GM12873 (cell line): ENCODE measurements around the gene LEPR.

Experiments
- CTCF ChIP-seq: IDR thresholded peaks from 2 replicates; pipeline ENCODE4 v1.5.1; 2012; ENCODE audit warnings: low read depth, mild to moderate bottlenecking, moderate library complexity, low read length, control low read depth; ENCODE audit not compliant: insufficient read depth; ENCODE audit errors: missing control alignments

LEPR gene

GRCh38 chr1:65420590-65421350 lies at the start of gene LEPR, which contains the start of gene LEPROT:
Gene LEPR, plus strand, starts transcription at chr1:65420668. Its CDS starts 144,898 bp downstream, at chr1:65565566.
Gene LEPROT, plus strand, starts transcription at chr1:65420668. Its CDS starts 57 bp downstream, at chr1:65420725.
- no peak for TF ChIP-seq CTCF

GRCh38 chr1:65371544-65371943 lies 48.9 kb upstream of the LEPR start:
- TF ChIP-seq CTCF: no peak

- TF ChIP-seq CTCF: no peak
Measured at GRCh38 chr1:65372557-65372956, 47.9 kb upstream of the LEPR start.

- no peak for TF ChIP-seq CTCF
Measured at GRCh38 chr1:65377496-65378246, 42.8 kb upstream of the LEPR start.

- no peak for TF ChIP-seq CTCF
Measured at GRCh38 chr1:65378247-65378946, 42.1 kb upstream of the LEPR start.

GRCh38 chr1:65386439-65386838 lies 34.0 kb upstream of the LEPR start:
- TF ChIP-seq CTCF: no peak

- TF ChIP-seq CTCF: no peak
Measured at GRCh38 chr1:65387821-65388220, 32.6 kb upstream of the LEPR start.
